GM12891 (cell line): ENCODE results near the gene USP51.
"Not testable (repeated sequence)": the region's sequence is repeated elsewhere in the genome, so short reads cannot be mapped to it uniquely, and the experiment has no call there.

ENCODE experiments used
- PAX5 ChIP-seq: IDR thresholded peaks from 2 replicates; pipeline ENCODE4 v1.6.1; 2011; ENCODE audit warnings: low read length, moderate library complexity, mild to moderate bottlenecking; ENCODE audit not compliant: insufficient read depth, severe bottlenecking
- POLR2A ChIP-seq: IDR thresholded peaks from 2 replicates; pipeline ENCODE4 v1.6.1; 2011; ENCODE audit warnings: low read depth, low read length, control low read depth
- POLR2AphosphoS5 ChIP-seq: IDR thresholded peaks from 2 replicates; pipeline ENCODE4 v1.6.1; 2011; ENCODE audit warnings: low read depth, low read length, control low read depth

GRCh38 chrX:55516794-55517481 lies 27.3 kb upstream of the USP51 start:
- TF ChIP-seq POLR2A, POLR2AphosphoS5, PAX5: not testable (repeated sequence)
